ENCODE results near the gene CDK9.
"Not testable (repeated sequence)": the region's sequence is repeated elsewhere in the genome, so short reads cannot be mapped to it uniquely, and the experiment has no call there.

The CDK9 gene

GRCh38 chr9:127785933-127786772 lies at the start of gene CDK9:
TSS of gene CDK9 (plus strand) at chr9:127786034. CDS start at chr9:127786149, 115 bp downstream.
- peak; percentile 85 to 89 (median 86) for DNase-seq (ENCODE audit: low read depth in 4 of 4, low spot score in 1 of 4)

- no peak for DNase-seq (ENCODE audit: low read depth in 4 of 4, low spot score in 1 of 4)
Measured at GRCh38 chr9:127738666-127739065, 47.2 kb upstream of the CDK9 start.

- DNase-seq (ENCODE audit: low read depth in 4 of 4, low spot score in 1 of 4) = no peak
Measured at GRCh38 chr9:127739614-127740330, 46.1 kb upstream of the CDK9 start.

GRCh38 chr9:127741831-127742434 lies 43.9 kb upstream of the CDK9 start:
- no peak for DNase-seq (ENCODE audit: low read depth in 4 of 4, low spot score in 1 of 4)

GRCh38 chr9:127742435-127743088 lies 43.3 kb upstream of the CDK9 start:
- DNase-seq (ENCODE audit: low read depth in 4 of 4, low spot score in 1 of 4) = no peak

GRCh38 chr9:127744398-127745110 lies 41.3 kb upstream of the CDK9 start:
- no peak for DNase-seq (ENCODE audit: low read depth in 4 of 4, low spot score in 1 of 4)

- no peak for DNase-seq (ENCODE audit: low read depth in 4 of 4, low spot score in 1 of 4)
Measured at GRCh38 chr9:127746959-127747569, 38.8 kb upstream of the CDK9 start.

- no peak for DNase-seq (ENCODE audit: low read depth in 4 of 4, low spot score in 1 of 4)
Measured at GRCh38 chr9:127749090-127749787, 36.6 kb upstream of the CDK9 start.

- DNase-seq (ENCODE audit: low read depth in 4 of 4, low spot score in 1 of 4) = no peak
Measured at GRCh38 chr9:127751269-127752054, 34.4 kb upstream of the CDK9 start.

- DNase-seq (ENCODE audit: low read depth in 4 of 4, low spot score in 1 of 4) = no peak
Measured at GRCh38 chr9:127753148-127753547, 32.7 kb upstream of the CDK9 start.

- DNase-seq (ENCODE audit: low read depth in 4 of 4, low spot score in 1 of 4) = no peak
Measured at GRCh38 chr9:127753622-127754021, 32.2 kb upstream of the CDK9 start.

- no peak for DNase-seq (ENCODE audit: low read depth in 4 of 4, low spot score in 1 of 4)
Measured at GRCh38 chr9:127754099-127755060, 31.5 kb upstream of the CDK9 start.

- no peak for DNase-seq (ENCODE audit: low read depth in 4 of 4, low spot score in 1 of 4)
Measured at GRCh38 chr9:127755061-127756060, 30.5 kb upstream of the CDK9 start.

- no peak for DNase-seq (ENCODE audit: low read depth in 4 of 4, low spot score in 1 of 4)
Measured at GRCh38 chr9:127756233-127756632, 29.6 kb upstream of the CDK9 start.

- DNase-seq (ENCODE audit: low read depth in 4 of 4, low spot score in 1 of 4) = not testable (repeated sequence)
Measured at GRCh38 chr9:127756776-127757175, 29.1 kb upstream of the CDK9 start.

- DNase-seq (ENCODE audit: low read depth in 4 of 4, low spot score in 1 of 4) = no peak
Measured at GRCh38 chr9:127758843-127759242, 27.0 kb upstream of the CDK9 start.

- no peak for DNase-seq (ENCODE audit: low read depth in 4 of 4, low spot score in 1 of 4)
Measured at GRCh38 chr9:127761061-127761460, 24.8 kb upstream of the CDK9 start.

Measured in stimulated activated CD4-positive, alpha-beta T cell treated with anti-CD3 and anti-CD28 coated beads, Interleukin-1b, Interleukin-23, amount 100 ng/mL, for 24 hours (primary cell).